ENCODE results near the gene ZIK1.

GRCh38 chr19:57557659-57558058, 26.3 kb upstream of the ZIK1 start:
- TF ChIP-seq EZH2 (IDR thresholded peaks at IDR 0.05; ENCODE audit: insufficient read depth, poor library complexity, severe bottlenecking) (no peak), EZH2phosphoT487 (IDR thresholded peaks at IDR 0.05; ENCODE audit: insufficient read depth, low read depth) (no peak)

Data from GM23248 (cell line).